Measurements from ENCODE around the gene ANKRD6.

The ANKRD6 gene

DNA sequence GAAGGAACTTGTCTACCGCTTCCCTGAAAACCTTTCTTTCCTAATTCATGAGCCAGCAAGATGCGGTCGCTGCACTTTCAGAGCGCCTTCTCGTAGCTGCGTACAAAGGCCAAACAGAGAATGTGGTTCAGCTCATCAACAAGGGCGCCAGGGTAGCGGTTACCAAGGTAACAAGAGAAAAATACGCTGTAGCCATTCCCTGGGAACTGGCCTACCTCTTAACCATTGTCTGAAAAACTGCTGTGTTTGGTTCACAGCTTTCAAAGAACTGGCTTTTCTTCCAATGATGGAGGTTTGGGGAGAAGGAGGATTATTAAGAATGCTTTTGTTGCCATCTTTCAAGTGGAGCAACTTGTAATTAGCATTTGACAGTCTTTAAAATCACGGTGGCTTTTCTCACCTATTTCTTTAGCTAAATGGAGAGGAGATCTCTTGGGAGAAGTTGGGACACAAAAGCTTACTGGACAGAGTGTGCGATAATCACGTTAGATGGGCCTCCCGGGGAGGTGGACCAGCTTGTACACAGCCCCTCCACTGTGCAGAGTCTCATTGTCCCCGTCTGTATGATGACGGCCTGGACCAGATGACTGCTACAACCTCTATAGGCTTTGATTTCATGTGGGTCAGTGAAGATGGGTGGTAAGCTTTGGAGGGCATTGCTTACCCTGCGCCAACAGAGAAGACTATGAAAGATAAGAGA, 134.1 kb downstream of the ANKRD6 start:
- TF ChIP-seq, protein P1, sequence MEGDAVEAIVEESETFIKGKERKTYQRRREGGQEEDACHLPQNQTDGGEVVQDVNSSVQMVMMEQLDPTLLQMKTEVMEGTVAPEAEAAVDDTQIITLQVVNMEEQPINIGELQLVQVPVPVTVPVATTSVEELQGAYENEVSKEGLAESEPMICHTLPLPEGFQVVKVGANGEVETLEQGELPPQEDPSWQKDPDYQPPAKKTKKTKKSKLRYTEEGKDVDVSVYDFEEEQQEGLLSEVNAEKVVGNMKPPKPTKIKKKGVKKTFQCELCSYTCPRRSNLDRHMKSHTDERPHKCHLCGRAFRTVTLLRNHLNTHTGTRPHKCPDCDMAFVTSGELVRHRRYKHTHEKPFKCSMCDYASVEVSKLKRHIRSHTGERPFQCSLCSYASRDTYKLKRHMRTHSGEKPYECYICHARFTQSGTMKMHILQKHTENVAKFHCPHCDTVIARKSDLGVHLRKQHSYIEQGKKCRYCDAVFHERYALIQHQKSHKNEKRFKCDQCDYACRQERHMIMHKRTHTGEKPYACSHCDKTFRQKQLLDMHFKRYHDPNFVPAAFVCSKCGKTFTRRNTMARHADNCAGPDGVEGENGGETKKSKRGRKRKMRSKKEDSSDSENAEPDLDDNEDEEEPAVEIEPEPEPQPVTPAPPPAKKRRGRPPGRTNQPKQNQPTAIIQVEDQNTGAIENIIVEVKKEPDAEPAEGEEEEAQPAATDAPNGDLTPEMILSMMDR (IDR thresholded peaks at IDR 0.05; ENCODE audit: insufficient read depth, low read length, missing control alignments) = no peak
- ChIA-PET POLR2A (no interaction called here), CTCF (no interaction called here)
- no peak for DNase-seq (ENCODE audit: low read depth, low spot score)
- H3K4me3 ChIP-seq (ENCODE audit: low read depth, low read length) = no peak overlapping the region

DNA sequence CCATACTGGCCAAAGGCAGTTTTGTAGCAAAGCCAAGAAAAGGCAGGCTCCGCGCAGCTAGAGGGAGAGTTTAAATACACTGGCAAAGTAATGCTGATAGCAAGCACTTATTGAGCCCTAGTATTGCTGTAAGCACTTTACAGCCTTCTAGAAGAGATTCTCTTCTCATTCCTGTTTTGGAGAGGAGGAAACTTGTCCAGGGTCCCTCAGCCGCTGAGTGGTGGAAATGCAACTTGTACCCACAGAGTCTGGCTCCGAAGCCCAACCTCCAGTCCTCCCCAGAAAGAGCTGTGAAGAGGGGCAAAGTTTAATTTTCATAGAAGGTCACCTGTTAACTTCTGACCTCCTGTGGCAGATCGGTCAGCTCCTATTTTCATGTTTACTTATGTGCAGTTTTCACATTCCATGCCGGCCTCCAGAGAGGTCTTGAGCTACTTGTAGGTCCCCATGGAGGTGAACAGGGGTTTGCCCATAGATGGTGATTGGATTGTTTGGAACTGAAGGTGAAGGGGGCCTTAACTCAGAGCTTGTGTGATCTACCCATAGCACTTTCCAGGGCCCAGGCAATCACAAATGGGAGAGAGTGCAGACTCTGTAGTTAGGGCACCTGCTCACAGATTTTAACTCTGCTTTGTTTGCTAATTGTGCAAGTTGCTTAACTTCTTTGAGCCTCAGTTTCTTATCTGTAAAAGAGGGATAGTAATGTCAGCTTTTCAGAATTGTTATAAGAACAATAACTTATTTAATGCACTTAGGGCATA, 134.9 kb downstream of the ANKRD6 start:
- ChIA-PET POLR2A (no interaction called here), CTCF (no interaction called here)
- TF ChIP-seq, protein P1 (IDR thresholded peaks at IDR 0.05; ENCODE audit: insufficient read depth, low read length, missing control alignments) = no peak
- no peak overlapping the region for H3K4me3 ChIP-seq (ENCODE audit: low read depth, low read length)
- DNase-seq (ENCODE audit: low read depth, low spot score) = no peak

GRCh38 chr6:89574910-89575561, 142.1 kb downstream of the ANKRD6 start:
- POLR2A ChIA-PET = no interaction called here
- CTCF ChIA-PET = no interaction called here
- DNase-seq (ENCODE audit: low read depth, low spot score) = no peak

DNA sequence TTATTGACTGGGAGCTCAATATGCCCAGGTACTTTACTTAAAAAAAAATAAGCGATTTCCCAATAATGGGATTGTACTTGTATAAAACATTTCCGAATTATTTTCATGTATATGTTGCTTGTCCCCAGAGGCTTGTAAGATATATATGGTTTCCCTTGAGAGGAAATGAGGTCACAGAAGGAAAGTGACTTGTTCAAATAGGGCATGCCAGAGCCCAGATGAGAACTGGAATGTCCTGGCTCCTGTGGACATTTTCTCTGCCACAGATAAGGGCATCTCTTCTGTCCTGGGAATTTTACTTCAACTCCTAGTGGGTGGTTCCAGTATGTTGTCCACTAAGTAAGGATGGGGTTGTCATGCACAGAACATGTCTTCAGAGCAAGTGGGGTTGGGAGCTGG, 142.6 kb downstream of the ANKRD6 start:
- ChIA-PET CTCF (no interaction called here), POLR2A (no interaction called here)
- TF ChIP-seq, protein P1 (IDR thresholded peaks at IDR 0.05; ENCODE audit: insufficient read depth, low read length, missing control alignments) = no peak
- H3K4me3 ChIP-seq (ENCODE audit: low read depth, low read length) = no peak overlapping the region
- no peak for DNase-seq (ENCODE audit: low read depth, low spot score)

More at GRCh38 chr6:89574910-89575561, 142.1 kb downstream of the ANKRD6 start:
- no peak overlapping the region for H3K4me3 ChIP-seq (ENCODE audit: low read depth, low read length)
- TF ChIP-seq, protein P1 (IDR thresholded peaks at IDR 0.05; ENCODE audit: insufficient read depth, low read length, missing control alignments) = no peak

DNA sequence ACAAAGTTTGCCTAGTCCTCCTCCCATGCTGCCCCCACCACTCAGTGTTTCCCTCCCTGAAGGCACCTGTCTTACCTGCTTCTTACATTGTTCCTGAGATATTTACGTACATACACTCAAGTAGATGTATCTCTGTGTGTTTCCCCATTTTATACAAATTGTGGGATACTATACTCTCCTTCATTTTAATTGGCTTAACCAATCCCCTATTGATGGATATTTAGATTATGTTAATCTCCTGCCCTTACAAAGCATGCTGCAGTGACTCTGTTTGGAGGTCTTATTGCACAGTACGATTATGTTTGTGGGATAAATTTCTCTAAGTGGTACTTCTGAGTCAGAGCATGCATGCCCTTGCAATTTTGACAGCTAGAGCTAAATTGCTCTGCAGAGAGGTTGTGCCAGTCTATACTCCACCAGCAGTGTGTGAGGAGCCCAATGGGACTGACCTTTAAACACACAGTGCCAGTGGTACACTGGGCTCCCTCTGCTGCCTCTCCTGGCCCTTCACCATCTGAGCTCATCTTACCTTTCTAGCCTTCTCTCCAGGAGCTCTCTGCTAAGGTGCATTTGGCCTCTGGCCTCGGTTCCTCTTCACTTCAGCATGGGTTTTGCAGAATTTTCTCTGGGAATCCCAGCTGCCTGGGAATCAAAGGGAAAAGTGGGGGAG, 148.2 kb downstream of the ANKRD6 start:
- H3K4me3 ChIP-seq (ENCODE audit: low read depth, low read length) = no peak overlapping the region
- TF ChIP-seq, protein P1 (IDR thresholded peaks at IDR 0.05; ENCODE audit: insufficient read depth, low read length, missing control alignments) = no peak
- CTCF ChIA-PET = no interaction called here
- no peak for DNase-seq (ENCODE audit: low read depth, low spot score)
- POLR2A ChIA-PET = no interaction called here

DNA sequence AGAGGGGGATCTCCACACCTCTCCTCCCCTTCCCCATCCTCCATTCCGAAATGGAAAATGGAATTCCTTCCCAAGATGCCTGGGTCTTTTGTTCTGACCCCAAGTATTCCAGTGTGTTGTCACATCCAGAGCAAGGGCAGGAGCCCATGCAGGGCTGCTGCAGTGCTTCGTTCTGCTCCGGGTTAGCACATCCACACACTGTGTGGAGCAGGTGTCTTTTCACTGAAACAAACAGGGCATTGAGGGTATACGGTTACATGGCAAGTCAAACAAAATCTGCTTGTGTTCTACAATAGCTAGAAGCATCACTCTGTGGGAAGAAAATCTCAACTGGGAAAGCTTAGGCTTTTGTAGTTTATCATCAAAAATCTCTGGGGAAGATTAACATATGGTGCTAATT, 148.7 kb downstream of the ANKRD6 start:
- DNase-seq (ENCODE audit: low read depth, low spot score) = no peak
- H3K4me3 ChIP-seq (ENCODE audit: low read depth, low read length) = no peak overlapping the region
- TF ChIP-seq, protein P1 (IDR thresholded peaks at IDR 0.05; ENCODE audit: insufficient read depth, low read length, missing control alignments) = no peak
- CTCF ChIA-PET = no interaction called here
- POLR2A ChIA-PET = no interaction called here

All from AG04449 (cell line).